AG04450 (cell line): ENCODE results near the gene GPR17. TPM values are rescaled to one million over a fixed set of nuclear protein-coding genes. Genes with fewer than 3 reads are reported as not detected.

Experiments
- CTCF ChIA-PET: fragments of 300-600, 350-600 bp; formaldehyde crosslinking; extraction: SDS; loops from one replicate; lab custom pipeline; 2022; ENCODE audit warnings: antibody characterized with exemption, inconsistent platforms; lab: Charles Lee
- POLR2A ChIA-PET: fragments of 350-600 bp; formaldehyde crosslinking; extraction: SDS; loops from one replicate; lab custom pipeline; 2021; ENCODE audit warnings: antibody characterized with exemption, inconsistent platforms; lab: Yijun Ruan, JAX
- DNase-seq: peaks from one replicate; pipeline ENCODE4 v3.0.0-alpha.2; 2011; ENCODE audit warnings: low read depth, low spot score
- H3K27ac ChIP-seq: one replicate; pipeline ENCODE4 v1.5.1; 2012; ENCODE audit warnings: low read depth, low read length, control low read depth
- H3K27me3 ChIP-seq: one replicate; pipeline ENCODE4 v1.6.0; 2012; ENCODE audit warnings: low read length; ENCODE audit not compliant: control insufficient read depth, insufficient read depth
- H3K4me3 ChIP-seq: 2 replicates; pipeline ENCODE4 v1.5.1; 2011; ENCODE audit warnings: mild to moderate bottlenecking, low read depth, low read length, control low read depth
- H3K9me3 ChIP-seq: 2 replicates; pipeline ENCODE4 v1.5.1; 2012; ENCODE audit warnings: low read length; ENCODE audit not compliant: control insufficient read depth, insufficient read depth
- polyA plus RNA-seq: library from polyadenylated mRNA; depleted of rRNA; stranded (reverse); fragments of >200 nt; gene quantifications from 2 replicates; pipeline ENCODE4 v1.2.3, GENCODE V29; 2011
- TF ChIP-seq, protein P1 (sequence below): IDR thresholded peaks from 2 replicates; pipeline ENCODE4 v1.5.1; 2011; ENCODE audit warnings: low read depth, low read length, control low read depth, inconsistent platforms

GPR17 gene
- polyA plus RNA-seq, 1 experiment: not detected

DNA sequence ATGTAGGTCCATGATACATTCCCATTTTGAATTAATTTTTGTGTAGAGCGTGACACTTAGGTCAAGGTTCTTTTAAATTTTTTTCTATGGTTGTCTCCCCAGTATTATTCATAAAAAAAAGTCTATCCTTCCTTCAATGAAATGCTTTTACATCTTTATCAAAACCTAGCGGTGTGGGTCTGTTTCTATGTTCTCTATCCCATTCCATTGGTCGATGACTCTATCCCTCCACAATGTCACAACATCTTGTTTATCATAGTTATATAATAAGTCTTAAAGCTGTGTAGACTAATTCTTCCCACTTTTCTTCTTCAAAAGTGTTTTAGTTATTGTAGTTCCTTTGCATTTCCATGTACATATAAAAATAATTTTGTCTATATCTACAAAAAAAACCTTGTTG lies 47.2 kb upstream of the GPR17 start:
- CTCF ChIA-PET: interaction anchor here (0.6 to 0.9 kb wide), 2 partner anchors 9 to 52 kb away, joined by 3 read pairs; no protein-coding TSS in a partner anchor
- Histone ChIP-seq H3K4me3 (no peak overlapping the region), H3K27ac (no peak overlapping the region), H3K27me3 (peaks cover 5% of the 10 kb centered on the region), H3K9me3 (peaks cover 16% of the 10 kb centered on the region)
- DNase-seq: no peak
- TF ChIP-seq, protein P1, sequence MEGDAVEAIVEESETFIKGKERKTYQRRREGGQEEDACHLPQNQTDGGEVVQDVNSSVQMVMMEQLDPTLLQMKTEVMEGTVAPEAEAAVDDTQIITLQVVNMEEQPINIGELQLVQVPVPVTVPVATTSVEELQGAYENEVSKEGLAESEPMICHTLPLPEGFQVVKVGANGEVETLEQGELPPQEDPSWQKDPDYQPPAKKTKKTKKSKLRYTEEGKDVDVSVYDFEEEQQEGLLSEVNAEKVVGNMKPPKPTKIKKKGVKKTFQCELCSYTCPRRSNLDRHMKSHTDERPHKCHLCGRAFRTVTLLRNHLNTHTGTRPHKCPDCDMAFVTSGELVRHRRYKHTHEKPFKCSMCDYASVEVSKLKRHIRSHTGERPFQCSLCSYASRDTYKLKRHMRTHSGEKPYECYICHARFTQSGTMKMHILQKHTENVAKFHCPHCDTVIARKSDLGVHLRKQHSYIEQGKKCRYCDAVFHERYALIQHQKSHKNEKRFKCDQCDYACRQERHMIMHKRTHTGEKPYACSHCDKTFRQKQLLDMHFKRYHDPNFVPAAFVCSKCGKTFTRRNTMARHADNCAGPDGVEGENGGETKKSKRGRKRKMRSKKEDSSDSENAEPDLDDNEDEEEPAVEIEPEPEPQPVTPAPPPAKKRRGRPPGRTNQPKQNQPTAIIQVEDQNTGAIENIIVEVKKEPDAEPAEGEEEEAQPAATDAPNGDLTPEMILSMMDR: no peak
- POLR2A ChIA-PET: no interaction called here

- CTCF ChIA-PET: interaction anchor here (0.6 to 1.2 kb wide), 4 partner anchors 8 to 97 kb away, joined by 3 to 5 read pairs (median 3); no protein-coding TSS in a partner anchor
- H3K4me3 ChIP-seq: no peak overlapping the region
- TF ChIP-seq, protein P1: no peak
- peaks cover 5% of the 10 kb centered on the region for H3K27me3 ChIP-seq
- POLR2A ChIA-PET: no interaction called here
- DNase-seq: no peak
- H3K9me3 ChIP-seq: peaks cover 16% of the 10 kb centered on the region
- no peak overlapping the region for H3K27ac ChIP-seq
Measured at GRCh38 chr2:127599211-127599610, 46.7 kb upstream of the GPR17 start.

DNA sequence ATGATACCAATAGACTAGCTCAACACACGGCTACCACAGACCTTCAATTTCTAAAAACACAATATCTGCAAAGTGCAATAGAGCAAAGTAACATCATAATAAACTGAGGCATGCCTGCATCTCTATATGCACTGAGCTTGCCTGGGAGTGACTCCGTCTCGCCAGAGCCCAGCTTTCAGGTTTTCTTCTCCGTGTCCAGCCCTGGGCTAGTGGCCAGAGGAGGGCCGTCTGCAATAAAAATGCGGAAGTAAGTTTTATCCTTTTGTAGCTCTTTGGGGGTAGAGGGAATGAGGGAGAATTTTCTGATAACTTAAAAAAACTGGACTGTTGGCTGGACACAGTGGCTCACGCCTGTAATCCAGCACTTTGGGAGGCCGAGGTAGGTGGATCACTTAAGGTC lies 41.0 kb upstream of the GPR17 start:
- TF ChIP-seq, protein P1: no peak
- Histone ChIP-seq H3K4me3 (no peak overlapping the region), H3K9me3 (peaks cover 8% of the 10 kb centered on the region), H3K27me3 (peaks cover 19% of the 10 kb centered on the region), H3K27ac (no peak overlapping the region)
- ChIA-PET POLR2A (no interaction called here), CTCF (no interaction called here)
- no peak for DNase-seq

GRCh38 chr2:127605691-127606263 lies 40.2 kb upstream of the GPR17 start:
- POLR2A ChIA-PET: no interaction called here
- peaks cover 10% of the 10 kb centered on the region for H3K9me3 ChIP-seq
- H3K27ac ChIP-seq: no peak overlapping the region
- H3K4me3 ChIP-seq: no peak overlapping the region
- peaks cover 19% of the 10 kb centered on the region for H3K27me3 ChIP-seq
- TF ChIP-seq, protein P1: no peak
- no peak for DNase-seq
- CTCF ChIA-PET: interaction anchor here (1.0 to 1.7 kb wide), 2 partner anchors 11 to 14 kb away, joined by 3 to 4 read pairs; no protein-coding TSS in a partner anchor

DNA sequence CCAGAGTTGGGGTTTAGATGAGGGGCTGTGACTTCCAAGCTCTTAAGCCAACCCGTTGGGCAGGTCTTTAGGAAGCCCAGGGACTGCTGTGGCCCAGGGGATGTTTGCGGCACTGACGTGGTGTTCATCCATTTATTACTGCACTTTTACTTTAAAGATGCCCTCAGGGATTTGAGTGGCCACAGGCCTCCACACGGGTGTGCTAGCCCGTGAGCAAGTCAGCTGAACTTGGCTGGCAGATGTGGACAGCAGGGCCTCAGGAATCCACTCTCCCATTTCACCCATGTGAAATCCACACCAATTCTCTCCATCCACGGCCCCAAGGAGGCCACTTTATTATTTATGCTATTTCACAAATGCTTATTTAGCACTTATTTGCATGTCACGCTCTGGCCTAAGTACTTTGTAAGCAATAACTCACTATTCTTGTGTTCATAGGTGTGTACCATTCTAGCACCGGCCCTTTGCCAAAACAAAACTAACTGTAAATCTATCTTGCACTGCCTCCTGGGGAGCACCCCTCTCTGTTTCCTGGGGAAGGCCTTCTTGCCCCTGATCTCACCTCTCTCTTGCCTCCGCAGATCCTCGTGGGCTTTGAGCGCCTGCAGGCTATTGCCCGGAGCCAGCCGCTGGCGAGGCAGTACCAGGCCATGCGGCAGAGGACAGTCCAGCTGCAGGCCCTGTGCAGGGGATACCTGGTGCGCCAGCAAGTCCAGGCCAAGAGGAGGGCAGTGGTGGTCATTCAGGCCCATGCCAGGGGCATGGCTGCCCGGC lies 39.1 kb upstream of the GPR17 start:
- no peak overlapping the region for H3K4me3 ChIP-seq
- TF ChIP-seq, protein P1: no peak
- no peak for DNase-seq
- CTCF ChIA-PET: interaction anchor here (1.0 to 1.7 kb wide), 2 partner anchors 12 to 15 kb away, joined by 3 to 4 read pairs; no protein-coding TSS in a partner anchor
- H3K27ac ChIP-seq: no peak overlapping the region
- H3K9me3 ChIP-seq: peaks cover 21% of the 10 kb centered on the region
- POLR2A ChIA-PET: no interaction called here
- peaks cover 19% of the 10 kb centered on the region for H3K27me3 ChIP-seq
